ENCODE data around the gene FTCD.
A peak's percentile ranks its signal among the peaks of the same experiment; 100 is the strongest.
"Not testable (repeated sequence)": the region's sequence is repeated elsewhere in the genome, so short reads cannot be mapped to it uniquely, and the experiment has no call there.

Gene FTCD

GRCh38 chr21:46188226-46189212 is 33.1 kb upstream of the FTCD start:
- DNase-seq (ENCODE audit: low spot score): peak; percentile 86

- DNase-seq (ENCODE audit: low spot score): no peak
Observed at GRCh38 chr21:46187814-46188213, 32.4 kb upstream of the FTCD start.

- DNase-seq (ENCODE audit: low spot score): no peak
Observed at GRCh38 chr21:46187261-46187660, 31.9 kb upstream of the FTCD start.

- no peak for DNase-seq (ENCODE audit: low spot score)
Observed at GRCh38 chr21:46185716-46186115, 30.3 kb upstream of the FTCD start.

GRCh38 chr21:46184625-46185555 is 29.5 kb upstream of the FTCD start:
- peak; percentile 93 for DNase-seq (ENCODE audit: low spot score)

GRCh38 chr21:46183910-46184624 is 28.7 kb upstream of the FTCD start, which contains the start of gene SPATC1L:
SPATC1L (minus strand) TSS chr21:46184459; CDS start chr21:46182816, 1,643 bp downstream.
- DNase-seq (ENCODE audit: low spot score): peak; percentile 93

- not testable (repeated sequence) for DNase-seq (ENCODE audit: low spot score)
Observed at GRCh38 chr21:46183337-46183909, 28.0 kb upstream of the FTCD start.

- no peak for DNase-seq (ENCODE audit: low spot score)
Observed at GRCh38 chr21:46182548-46183336, 27.4 kb upstream of the FTCD start.

- DNase-seq (ENCODE audit: low spot score): no peak
Observed at GRCh38 chr21:46181953-46182547, 26.7 kb upstream of the FTCD start.

- DNase-seq (ENCODE audit: low spot score): no peak
Observed at GRCh38 chr21:46181436-46181835, 26.1 kb upstream of the FTCD start.

- DNase-seq (ENCODE audit: low spot score): no peak
Observed at GRCh38 chr21:46180778-46181391, 25.5 kb upstream of the FTCD start.

- DNase-seq (ENCODE audit: low spot score): no peak
Observed at GRCh38 chr21:46180079-46180722, 24.8 kb upstream of the FTCD start.

- DNase-seq (ENCODE audit: low spot score): no peak
Observed at GRCh38 chr21:46179708-46180078, 24.3 kb upstream of the FTCD start.

- no peak for DNase-seq (ENCODE audit: low spot score)
Observed at GRCh38 chr21:46178961-46179360, 23.6 kb upstream of the FTCD start.

- not testable (repeated sequence) for DNase-seq (ENCODE audit: low spot score)
Observed at GRCh38 chr21:46176443-46177129, 21.2 kb upstream of the FTCD start.

- DNase-seq (ENCODE audit: low spot score): no peak
Observed at GRCh38 chr21:46173573-46173972, 18.2 kb upstream of the FTCD start.

GRCh38 chr21:46172863-46173528 is 17.6 kb upstream of the FTCD start:
- DNase-seq (ENCODE audit: low spot score): no peak
